HG03342 (cell line): ENCODE results near the gene PLP1.
"Not testable (repeated sequence)": the region's sequence is repeated elsewhere in the genome, so short reads cannot be mapped to it uniquely, and the experiment has no call there.

Experiments
- ATAC-seq: cut with Tn5 transposase; IDR thresholded peaks from one replicate; pipeline ENCODE4 v1.9.1; 2021; ENCODE audit warnings: mild to moderate bottlenecking, moderate library complexity; ENCODE audit not compliant: unreplicated experiment

The PLP1 gene

GRCh38 chrX:103776546-103776945, at the start of gene PLP1:
TSS of gene PLP1 (plus strand) at chrX:103776840. CDS start at chrX:103776996, 156 bp downstream.
- no peak for ATAC-seq

- no peak for ATAC-seq
These were observed 49.5 kb upstream of the PLP1 start for GRCh38 chrX:103727115-103727514.

GRCh38 chrX:103729015-103729414, 47.6 kb upstream of the PLP1 start:
- ATAC-seq: no peak

GRCh38 chrX:103730147-103730795, 46.4 kb upstream of the PLP1 start:
- ATAC-seq: no peak

DNA sequence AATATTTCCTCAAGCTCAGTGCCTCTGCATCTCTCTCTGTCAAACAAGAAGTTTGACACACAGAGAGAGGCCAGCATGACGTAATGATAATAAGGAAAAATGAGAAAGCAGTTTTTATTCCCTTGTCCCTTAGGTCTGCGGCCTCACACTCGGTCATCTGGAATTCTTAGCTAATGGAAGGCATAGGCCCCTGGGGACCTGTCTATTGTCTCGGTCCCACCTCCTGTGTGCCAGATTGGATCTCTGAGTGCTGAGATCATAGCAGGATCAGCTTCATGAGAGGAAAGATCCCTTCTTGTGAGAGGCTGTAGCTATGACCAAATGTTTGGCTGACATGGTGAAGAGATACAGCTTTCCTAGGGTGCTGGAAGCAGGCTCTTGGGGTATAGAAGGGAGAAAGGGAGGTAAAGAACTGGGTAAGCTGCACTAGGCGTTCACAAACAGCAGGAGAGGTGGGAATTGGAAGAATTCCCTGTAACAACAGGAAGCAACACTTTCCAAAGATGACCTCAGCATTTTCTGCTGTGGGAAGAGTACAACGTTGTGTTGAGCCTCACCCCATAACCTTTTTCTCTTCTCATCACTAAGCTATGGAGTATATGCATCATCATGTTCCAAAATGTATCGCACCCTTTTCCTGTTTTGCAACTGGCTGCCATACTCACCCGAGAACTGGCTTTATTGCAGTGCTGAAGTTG, 45.7 kb upstream of the PLP1 start:
- no peak for ATAC-seq

GRCh38 chrX:103733017-103733416, 43.6 kb upstream of the PLP1 start:
- ATAC-seq: no peak

GRCh38 chrX:103734125-103734760, 42.4 kb upstream of the PLP1 start:
- no peak for ATAC-seq

- ATAC-seq: no peak
These were observed 38.9 kb upstream of the PLP1 start for GRCh38 chrX:103737696-103738095.

DNA sequence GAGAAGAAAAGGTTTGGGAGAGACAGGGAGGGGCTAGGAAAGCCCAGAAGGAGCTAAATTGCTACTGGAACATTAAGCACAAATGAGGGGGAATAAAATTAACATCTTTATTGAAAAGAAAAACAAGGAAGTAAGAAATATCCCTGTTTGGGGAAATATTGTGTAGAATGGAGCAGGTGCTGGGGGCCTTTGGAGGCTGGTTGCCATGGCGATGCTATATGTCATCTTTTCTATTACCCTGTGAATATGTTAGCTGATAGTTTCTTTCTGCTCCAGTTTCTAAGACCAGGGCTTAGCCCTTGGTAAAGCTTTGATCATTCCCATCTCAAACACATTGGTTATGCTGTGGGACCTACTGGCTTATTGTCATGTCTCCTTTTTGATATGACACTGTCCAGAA, 37.2 kb upstream of the PLP1 start:
- ATAC-seq: no peak

GRCh38 chrX:103741879-103742278, 34.8 kb upstream of the PLP1 start:
- no peak for ATAC-seq

DNA sequence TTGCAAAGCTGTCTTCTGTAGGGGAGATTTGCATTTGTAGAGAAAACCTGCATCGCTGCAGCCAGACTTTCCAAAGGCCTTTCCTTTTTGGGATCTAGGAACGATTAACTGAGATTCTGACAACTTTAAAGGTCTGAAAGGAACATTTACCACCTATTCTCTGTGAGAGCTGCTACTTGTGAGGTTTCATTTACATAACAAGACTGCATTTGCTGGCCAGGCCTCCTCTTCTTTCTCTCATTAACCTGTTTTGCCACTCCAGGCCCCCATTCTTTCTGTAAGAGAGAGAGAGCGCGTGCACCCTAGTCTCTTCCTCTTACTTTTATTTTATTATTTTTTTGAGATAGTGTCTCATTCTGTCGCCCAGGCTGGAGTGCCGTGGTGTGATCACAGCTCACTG, 34.3 kb upstream of the PLP1 start:
- no peak for ATAC-seq

DNA sequence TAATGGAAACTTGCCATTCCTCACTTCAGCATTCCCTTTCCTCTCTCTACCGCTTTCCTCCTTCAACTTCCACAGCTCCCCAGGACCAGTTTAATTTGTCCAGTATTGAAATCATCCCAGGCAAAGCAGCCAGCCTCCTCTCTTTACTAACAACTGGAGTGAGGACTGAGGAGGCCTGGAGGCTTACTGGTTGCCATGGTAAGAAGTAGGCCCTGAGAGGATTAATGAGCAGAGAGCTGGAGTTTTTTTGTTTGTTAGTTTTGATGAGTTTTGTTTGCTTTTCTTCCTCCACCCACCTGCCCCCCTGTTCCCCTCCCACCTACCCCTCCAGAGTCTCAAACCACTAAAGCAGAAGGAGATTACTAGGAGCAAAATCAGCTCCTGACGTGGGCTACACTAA, 29.5 kb upstream of the PLP1 start:
- ATAC-seq: no peak

- ATAC-seq: no peak
These were observed 22.2 kb upstream of the PLP1 start for GRCh38 chrX:103754401-103754800.

DNA sequence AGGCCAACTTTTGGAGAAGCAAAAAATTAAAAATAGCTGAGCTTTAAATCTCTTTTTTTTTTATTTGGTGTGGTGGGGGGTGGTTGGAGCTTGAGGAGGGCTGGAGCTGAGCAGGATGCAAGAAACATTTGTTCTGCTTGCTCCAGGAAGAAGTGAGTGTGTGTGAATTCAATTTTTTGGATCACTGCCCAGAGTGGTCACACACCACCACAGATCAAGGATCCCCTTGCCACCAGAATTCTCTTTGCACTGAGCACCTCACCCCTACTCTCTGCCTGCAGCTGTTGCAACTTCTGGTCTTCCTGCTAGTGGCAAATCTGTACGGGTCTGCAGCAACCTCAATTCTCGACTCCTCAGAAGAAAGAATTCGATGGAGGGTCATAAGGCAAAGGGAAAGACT, 19.9 kb upstream of the PLP1 start:
- no peak for ATAC-seq

DNA sequence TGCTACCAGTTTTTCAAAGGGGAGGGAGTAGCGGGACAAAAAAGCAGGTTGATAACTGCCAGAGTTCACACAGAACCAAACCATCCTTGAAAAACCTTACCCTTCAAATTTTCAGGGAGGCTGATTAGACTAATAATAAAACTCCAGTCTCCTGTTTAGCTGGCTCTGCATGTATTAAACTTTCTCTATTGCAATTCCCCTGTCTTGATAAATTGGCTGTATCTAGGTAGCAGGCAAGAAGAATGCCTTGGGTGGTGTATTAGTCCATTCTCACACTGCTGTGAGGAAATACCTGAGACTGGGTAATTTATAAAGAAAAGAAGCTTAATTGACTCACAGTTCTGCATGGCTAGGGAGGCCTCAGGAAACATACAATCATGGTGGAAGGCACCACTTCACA, 18.1 kb upstream of the PLP1 start:
- ATAC-seq: no peak

DNA sequence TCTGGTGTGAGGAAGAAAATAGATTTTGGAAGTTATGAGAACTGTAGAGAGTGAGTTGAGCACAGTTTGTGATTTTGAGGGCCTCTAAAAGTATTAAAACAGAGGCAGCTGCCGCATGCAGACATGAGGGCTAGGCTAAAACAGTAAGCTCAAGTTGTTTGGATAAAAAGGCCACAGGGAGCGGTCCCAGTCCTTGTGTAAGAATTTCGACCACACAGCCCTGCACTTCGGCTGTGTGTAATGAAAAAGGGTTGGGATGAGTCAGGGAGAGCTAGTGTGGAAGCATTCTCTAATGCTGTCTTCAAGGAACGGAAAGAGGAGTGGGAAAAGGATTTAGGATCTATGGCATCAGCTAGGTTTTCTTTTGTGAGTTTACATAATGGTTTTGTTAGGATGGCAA, 13.1 kb upstream of the PLP1 start:
- not testable (repeated sequence) for ATAC-seq

- not testable (repeated sequence) for ATAC-seq
These were observed 9.7 kb upstream of the PLP1 start for GRCh38 chrX:103766813-103767555.

DNA sequence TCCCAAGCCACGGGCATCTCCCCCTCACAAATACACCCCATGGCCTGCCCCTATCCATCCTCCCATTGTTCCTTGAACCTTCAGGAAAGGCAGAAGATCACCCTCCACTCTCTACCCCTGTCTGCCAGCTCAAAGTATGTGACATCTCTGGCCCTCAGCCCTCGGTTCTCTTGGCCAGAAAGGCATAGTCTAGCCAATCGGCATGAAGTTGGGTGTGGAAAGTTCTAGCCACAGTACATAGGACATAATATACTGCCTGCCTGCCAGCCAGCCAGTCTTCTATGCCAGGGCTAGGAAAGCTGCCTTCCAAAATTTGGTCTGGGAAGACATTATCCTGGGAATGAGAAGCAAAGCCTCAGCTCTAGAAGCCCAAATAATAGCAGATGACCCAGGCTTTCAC, 3.2 kb upstream of the PLP1 start:
- no peak for ATAC-seq

- ATAC-seq: no peak
These were observed 2.5 kb upstream of the PLP1 start for GRCh38 chrX:103774070-103774642.

DNA sequence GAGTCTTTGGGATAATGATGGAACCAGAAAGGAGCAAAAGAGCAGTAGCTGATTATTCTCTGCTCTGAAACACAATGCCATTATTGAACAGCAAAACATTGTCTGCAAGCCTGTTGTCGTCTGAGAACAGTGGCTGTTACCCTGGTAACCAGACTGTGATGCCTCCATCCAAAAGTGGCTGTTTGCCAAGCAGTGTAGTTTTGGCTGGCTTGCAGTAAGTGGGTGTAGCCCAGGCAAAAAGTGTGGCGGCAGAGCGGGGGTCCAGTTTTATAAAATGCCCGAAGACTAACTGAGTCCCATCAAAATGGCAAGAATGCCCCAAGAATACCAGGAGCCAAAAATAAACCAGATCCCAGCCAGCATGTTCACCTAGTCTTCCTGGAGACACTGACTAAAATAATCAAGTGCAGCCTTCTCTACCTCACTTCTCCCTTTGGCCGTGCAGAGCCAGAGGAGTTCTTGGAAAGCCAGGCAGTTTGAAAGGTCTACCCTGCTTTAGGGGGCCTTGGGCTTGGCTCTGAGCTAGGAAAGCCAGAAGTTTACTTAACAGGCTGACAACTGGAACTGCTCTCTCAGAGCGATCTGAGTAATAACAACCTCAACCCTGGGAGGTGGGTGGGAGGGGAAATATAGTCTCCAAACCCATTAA, 2.6 kb downstream of the PLP1 start:
- ATAC-seq: no peak
